NCI-H2196 treated with DMSO at 0.1 percent for 48 hours (cell line): Measurements from ENCODE around the gene HEXIM1.

ENCODE experiments used
- DNase-seq: peaks from one replicate; lab custom pipeline; 2025; ENCODE audit not compliant: unreplicated experiment; lab: John Stamatoyannopoulos, UW

The HEXIM1 gene

GRCh38 chr17:45145035-45145389 is 3.3 kb upstream of the HEXIM1 start:
- no peak for DNase-seq

DNA sequence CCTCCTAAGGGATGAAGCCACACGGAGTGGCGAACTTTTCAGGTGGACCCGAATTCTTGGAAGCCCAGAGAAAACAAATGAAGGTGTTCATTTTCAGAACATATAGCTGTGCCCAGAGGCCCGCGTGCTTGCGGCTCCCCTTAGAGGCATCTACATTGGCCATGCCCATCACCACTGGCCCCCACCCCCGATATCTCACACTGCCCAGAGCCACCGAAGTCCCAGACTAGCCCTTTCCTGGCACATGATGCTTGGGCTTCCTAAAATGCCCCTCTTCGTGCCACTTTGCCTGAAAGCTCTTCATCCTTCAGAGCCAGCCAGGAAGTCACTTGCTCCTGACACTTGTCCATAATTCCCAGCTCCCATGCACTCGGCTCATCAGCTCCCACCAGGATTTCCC is 2.1 kb upstream of the HEXIM1 start:
- no peak for DNase-seq

- DNase-seq, result no peak
These were observed 1.7 kb upstream of the HEXIM1 start for GRCh38 chr17:45146592-45146889.

DNA sequence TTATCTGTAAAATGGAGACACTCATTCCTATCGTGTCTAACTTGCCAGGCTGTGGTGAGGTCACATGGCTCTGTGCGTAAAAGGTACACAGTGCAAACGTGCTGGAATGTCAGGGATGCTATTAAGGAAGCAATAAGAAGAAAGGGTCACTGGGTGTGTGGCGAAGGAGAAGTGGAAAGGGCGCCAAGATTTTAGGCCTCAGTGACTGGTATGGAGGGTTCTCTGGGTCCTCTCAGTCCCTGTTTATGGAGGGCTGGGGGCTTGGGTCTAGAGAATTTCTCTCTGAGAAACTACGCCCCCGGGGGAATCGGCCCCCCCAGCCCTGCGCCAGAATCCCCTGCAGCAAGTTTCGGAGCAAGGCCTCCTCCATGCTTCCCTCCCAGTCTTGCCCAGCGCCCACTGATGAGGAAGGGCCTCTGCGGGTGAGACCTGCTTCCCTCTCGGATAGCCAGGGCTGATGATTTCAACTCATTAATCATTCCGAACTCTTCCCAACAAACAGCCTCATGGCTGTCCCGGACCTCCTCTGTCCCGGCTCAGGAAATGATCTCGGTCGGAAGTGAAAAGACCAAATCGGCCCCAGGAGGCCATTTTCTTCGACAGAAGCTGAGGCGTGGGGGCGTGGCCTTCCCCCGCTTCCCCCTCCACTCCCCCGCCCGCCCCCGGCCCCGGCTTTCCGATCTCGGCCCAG is 1.2 kb upstream of the HEXIM1 start:
- DNase-seq, result peak; percentile 44

DNA sequence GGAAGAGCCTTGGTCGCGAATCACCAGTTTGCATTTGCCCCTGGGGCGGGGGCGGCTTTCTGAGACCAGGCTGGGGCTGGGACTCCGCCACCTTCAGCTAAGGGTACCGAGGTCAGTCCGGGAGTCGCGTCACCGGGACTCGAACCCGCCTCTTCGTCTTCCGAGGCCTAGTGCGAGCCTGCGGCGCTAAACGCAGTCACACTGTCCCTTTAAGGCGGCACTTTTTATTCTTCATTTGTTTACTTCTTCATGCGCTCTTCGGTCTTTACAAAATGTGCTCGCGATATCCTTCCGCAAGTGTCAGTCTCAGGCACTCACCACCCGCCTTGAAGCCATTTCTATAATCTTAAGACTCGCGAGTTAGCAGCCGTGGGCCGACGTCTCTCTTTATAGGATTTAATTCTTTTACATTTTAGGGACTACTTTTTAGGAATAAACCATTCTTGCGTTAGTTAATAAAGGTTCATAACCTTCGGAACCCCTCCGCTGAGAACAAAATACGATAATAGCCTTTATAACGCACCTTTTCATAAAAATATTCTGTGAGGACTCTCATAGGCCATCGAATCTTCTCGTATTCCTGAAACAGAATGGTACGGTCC is 593 bp upstream of the HEXIM1 start:
- DNase-seq, result peak; percentile 84

- DNase-seq, result peak; percentile 67
These were observed 878 bp downstream of the HEXIM1 start for GRCh38 chr17:45149037-45149668.

DNA sequence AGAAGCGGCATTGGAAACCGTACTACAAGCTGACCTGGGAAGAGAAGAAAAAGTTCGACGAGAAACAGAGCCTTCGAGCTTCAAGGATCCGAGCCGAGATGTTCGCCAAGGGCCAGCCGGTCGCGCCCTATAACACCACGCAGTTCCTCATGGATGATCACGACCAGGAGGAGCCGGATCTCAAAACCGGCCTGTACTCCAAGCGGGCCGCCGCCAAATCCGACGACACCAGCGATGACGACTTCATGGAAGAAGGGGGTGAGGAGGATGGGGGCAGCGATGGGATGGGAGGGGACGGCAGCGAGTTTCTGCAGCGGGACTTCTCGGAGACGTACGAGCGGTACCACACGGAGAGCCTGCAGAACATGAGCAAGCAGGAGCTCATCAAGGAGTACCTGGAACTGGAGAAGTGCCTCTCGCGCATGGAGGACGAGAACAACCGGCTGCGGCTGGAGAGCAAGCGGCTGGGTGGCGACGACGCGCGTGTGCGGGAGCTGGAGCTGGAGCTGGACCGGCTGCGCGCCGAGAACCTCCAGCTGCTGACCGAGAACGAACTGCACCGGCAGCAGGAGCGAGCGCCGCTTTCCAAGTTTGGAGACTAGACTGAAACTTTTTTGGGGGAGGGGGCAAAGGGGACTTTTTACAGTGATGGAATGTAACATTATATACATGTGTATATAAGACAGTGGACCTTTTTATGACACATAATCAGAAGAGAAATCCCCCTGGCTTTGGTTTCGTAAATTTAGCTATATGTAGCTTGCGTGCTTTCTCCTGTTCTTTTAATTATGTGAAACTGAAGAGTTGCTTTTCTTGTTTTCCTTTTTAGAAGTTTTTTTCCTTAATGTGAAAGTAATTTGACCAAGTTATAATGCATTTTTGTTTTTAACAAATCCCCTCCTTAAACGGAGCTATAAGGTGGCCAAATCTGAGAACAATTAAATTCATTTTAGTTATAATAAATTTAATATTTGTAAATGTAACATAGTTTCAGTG is 1.7 kb downstream of the HEXIM1 start:
- no peak for DNase-seq

GRCh38 chr17:45150911-45151809 is 2.9 kb downstream of the HEXIM1 start:
- no peak for DNase-seq

DNA sequence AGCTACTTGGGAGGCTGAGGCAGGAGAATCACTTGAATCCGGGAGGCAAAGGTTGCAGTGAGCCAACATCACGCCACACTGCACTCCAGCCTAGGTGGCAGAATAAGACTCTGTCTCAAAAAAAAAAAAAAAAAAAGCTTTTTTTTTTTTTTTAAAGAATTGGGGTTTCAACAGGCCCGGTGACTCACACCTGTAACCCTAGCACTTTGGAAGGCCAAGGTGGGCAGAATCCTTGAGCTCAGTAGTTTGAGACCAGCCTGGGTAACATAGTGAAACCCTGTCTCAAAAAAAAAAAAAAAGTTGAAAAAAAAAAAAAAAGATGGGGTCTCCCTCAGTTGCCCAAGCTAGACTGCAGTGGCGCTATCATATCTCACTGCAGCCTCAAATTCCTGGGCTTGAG is 6.8 kb downstream of the HEXIM1 start:
- no peak for DNase-seq

GRCh38 chr17:45155483-45155882 is 7.2 kb downstream of the HEXIM1 start:
- DNase-seq, result no peak

GRCh38 chr17:45156242-45156641 is 8.0 kb downstream of the HEXIM1 start:
- no peak for DNase-seq

DNA sequence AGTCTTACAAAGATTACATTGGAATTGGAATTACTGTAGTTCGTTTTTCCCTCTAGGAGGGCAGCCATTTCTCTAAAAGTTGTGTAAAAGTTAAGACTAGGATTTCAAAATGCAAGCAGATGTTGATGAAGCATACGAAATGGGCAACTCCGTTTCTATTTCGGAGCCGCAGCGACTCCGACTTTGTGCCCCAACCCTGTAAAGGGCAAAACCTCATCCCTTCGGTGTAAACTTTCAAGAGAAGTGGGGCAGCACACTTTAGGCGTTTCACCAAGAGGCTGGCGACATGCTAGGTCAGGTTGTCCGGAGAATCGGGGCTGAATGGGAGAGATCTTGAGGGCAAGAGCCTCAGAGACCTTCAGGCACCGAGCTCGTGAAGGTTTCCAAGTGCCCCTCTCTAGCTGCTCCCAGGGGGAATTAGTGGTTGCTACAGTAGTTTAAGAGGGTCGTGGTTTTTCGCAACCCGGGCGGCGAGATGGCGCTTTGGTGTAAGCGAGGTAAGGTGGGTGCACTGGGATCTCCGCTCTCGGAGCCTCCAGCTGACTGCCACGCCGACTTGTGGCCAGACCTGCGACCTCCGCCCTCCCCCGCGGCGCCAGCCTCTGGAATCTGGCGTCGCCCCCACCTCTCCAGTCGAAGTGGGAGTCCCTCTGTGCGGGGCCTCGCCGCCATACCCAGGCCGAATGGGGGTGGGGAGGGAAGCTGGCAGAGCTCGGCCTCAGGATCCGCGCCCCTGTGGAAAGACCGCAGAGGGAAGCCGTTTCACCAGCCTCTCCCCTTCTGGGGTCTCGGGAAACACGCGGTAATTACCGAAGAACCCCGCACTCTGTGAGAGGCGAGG is 12.4 kb downstream of the HEXIM1 start:
- DNase-seq, result no peak

DNA sequence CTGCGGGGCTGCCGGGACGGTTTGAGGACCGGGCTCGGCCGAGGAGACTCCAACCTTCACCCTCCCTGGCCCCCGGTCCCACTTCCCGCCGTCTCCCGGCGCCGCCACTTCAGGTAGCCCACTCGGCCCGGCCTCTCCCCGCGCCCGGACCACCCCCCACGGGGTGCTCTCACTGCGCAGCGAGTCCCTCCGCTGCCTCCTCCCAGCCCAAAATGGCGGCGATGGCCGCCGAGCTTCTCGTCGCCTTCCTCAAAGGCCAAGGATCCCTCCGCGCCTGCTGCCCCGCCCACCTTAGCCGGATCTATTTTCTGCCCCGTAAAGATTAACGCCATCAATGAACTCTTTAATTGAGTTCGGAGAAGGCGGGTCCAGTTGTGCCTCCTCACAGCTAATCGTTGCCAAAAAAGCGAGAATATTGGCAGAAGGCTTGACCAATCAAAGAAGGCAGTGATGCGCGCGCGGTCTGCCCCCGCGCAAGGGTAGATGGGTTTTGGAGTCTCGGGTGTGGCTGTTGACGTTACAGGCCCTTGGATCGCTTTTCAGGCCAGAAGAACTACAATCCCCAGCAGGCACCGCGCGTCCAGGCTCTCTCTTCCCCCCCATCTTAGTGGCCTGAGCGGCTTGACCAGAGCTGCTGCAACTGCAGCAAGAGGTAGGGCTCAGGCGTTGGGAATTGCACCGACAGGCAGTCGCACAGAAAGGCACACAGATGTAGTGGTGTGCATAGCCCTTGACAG is 13.2 kb downstream of the HEXIM1 start, which contains the start of gene HEXIM2:
TSS of gene HEXIM2 (plus strand) at position 588 of the 737 bp plus-strand sequence. CDS start 919 bp downstream, outside the sequence.
- peak; percentile 97 for DNase-seq

DNA sequence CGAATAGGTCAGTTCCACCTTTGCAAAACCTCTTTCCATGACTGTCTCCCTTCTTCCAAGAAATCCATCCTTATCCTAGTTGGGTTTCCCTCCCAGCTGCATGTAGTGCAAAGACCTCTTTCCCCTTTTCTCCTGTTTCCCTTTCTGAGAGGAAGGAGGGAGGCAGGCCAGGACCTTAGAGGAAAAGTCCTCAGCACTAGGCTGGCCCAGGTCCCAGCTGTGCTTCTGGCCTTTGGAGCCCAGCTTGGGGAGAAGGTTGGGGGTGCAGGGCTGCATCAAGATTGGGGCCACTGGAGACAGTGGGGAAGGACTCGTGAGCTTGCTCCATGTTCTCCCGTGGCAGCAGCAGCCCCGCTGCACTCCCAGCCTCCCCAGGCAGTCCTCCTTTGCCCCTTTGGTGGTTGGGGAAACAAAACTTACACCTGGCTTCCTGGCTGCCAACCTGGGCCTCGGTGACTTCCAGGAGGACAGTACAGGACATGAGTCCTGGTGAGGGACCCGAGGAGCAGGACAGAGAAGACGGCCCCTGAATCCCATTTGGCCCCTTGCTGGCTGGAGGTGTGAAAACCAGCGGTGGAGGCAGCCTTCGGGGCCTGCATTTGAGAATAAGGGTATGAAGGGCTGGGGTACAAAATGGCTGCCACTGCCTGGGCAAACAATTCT is 13.9 kb downstream of the HEXIM1 start:
- DNase-seq, result no peak

- DNase-seq, result no peak
These were observed 16.5 kb downstream of the HEXIM1 start for GRCh38 chr17:45164734-45165269.

- no peak for DNase-seq
These were observed 20.9 kb downstream of the HEXIM1 start for GRCh38 chr17:45168991-45169752.

GRCh38 chr17:45170280-45170930 is 22.1 kb downstream of the HEXIM1 start:
- DNase-seq, result no peak
